Measurements from ENCODE around the gene ROR2. TPM values are rescaled to one million over a fixed set of nuclear protein-coding genes. Genes with fewer than 3 reads are reported as not detected.

Gene ROR2
- total RNA-seq, 1 experiment from 2014 or later, result 0.84 TPM

- H3K4me1 Mint-ChIP-seq (ENCODE audit: insufficient read depth, unreplicated experiment), result peaks cover 8% of the 10 kb centered on the region
- H3K27ac Mint-ChIP-seq (ENCODE audit: low read depth, unreplicated experiment), result no peak overlapping the region
- ChIA-PET CTCF (no interaction called here), POLR2A (no interaction called here)
- no peak overlapping the region for H3K4me3 Mint-ChIP-seq (ENCODE audit: unreplicated experiment)
- DNase-seq (ENCODE audit: unreplicated experiment), result no peak
- peaks cover 23% of the 10 kb centered on the region for H3K27me3 Mint-ChIP-seq (ENCODE audit: insufficient read depth, unreplicated experiment)
- intact Hi-C loops (cut with micrococcal nuclease), result no loop called here
- TF ChIP-seq, protein P1, sequence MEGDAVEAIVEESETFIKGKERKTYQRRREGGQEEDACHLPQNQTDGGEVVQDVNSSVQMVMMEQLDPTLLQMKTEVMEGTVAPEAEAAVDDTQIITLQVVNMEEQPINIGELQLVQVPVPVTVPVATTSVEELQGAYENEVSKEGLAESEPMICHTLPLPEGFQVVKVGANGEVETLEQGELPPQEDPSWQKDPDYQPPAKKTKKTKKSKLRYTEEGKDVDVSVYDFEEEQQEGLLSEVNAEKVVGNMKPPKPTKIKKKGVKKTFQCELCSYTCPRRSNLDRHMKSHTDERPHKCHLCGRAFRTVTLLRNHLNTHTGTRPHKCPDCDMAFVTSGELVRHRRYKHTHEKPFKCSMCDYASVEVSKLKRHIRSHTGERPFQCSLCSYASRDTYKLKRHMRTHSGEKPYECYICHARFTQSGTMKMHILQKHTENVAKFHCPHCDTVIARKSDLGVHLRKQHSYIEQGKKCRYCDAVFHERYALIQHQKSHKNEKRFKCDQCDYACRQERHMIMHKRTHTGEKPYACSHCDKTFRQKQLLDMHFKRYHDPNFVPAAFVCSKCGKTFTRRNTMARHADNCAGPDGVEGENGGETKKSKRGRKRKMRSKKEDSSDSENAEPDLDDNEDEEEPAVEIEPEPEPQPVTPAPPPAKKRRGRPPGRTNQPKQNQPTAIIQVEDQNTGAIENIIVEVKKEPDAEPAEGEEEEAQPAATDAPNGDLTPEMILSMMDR (IDR thresholded peaks at IDR 0.05; ENCODE audit: unreplicated experiment), result no peak
- BruUV-seq (replicated peaks), result no TSS peak
- no peaks in the 10 kb centered on the region for H3K9me3 Mint-ChIP-seq (ENCODE audit: unreplicated experiment)
- no peaks in the 10 kb centered on the region for H3K36me3 Mint-ChIP-seq (ENCODE audit: insufficient read depth, unreplicated experiment)
Measured at GRCh38 chr9:91820126-91820750, 129.8 kb downstream of the ROR2 start.

GRCh38 chr9:91818647-91819403, 131.2 kb downstream of the ROR2 start:
- H3K27me3 Mint-ChIP-seq (ENCODE audit: insufficient read depth, unreplicated experiment), result peaks cover 21% of the 10 kb centered on the region
- intact Hi-C loops (cut with micrococcal nuclease), result no loop called here
- no peak overlapping the region for H3K4me3 Mint-ChIP-seq (ENCODE audit: unreplicated experiment)
- H3K36me3 Mint-ChIP-seq (ENCODE audit: insufficient read depth, unreplicated experiment), result no peaks in the 10 kb centered on the region
- no TSS peak for BruUV-seq (replicated peaks)
- ChIA-PET POLR2A (no interaction called here), CTCF (no interaction called here)
- H3K9me3 Mint-ChIP-seq (ENCODE audit: unreplicated experiment), result no peaks in the 10 kb centered on the region
- H3K4me1 Mint-ChIP-seq (ENCODE audit: insufficient read depth, unreplicated experiment), result peaks cover 7% of the 10 kb centered on the region
- no peak overlapping the region for H3K27ac Mint-ChIP-seq (ENCODE audit: low read depth, unreplicated experiment)
- no peak for DNase-seq (ENCODE audit: unreplicated experiment)
- TF ChIP-seq, protein P1 (IDR thresholded peaks at IDR 0.05; ENCODE audit: unreplicated experiment), result no peak

DNA sequence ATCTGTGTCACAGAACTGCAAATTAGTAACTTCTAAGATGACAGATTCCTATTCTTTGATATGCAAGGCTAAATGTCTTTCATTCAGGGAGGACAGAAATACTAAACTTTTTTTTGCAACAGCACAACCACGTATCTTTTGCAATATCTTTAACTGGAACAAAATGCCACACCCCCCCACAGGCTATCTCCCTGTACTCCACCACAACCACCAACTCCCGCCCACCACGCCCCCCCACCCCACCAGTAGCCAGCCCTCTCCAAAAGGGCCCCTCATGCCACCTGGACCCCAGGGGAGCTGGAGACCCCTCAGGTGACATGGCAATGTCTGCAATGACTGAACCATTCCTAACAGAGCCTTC, 131.8 kb downstream of the ROR2 start:
- intact Hi-C loops (cut with micrococcal nuclease), result no loop called here
- H3K36me3 Mint-ChIP-seq (ENCODE audit: insufficient read depth, unreplicated experiment), result no peaks in the 10 kb centered on the region
- H3K4me1 Mint-ChIP-seq (ENCODE audit: insufficient read depth, unreplicated experiment), result peaks cover 7% of the 10 kb centered on the region
- no peak overlapping the region for H3K27ac Mint-ChIP-seq (ENCODE audit: low read depth, unreplicated experiment)
- H3K9me3 Mint-ChIP-seq (ENCODE audit: unreplicated experiment), result no peaks in the 10 kb centered on the region
- no TSS peak for BruUV-seq (replicated peaks)
- ChIA-PET POLR2A (no interaction called here), CTCF (interaction anchor here (0.8 kb wide), 1 partner anchor 9 kb away, joined by 4 read pairs; no protein-coding TSS in a partner anchor)
- peaks cover 21% of the 10 kb centered on the region for H3K27me3 Mint-ChIP-seq (ENCODE audit: insufficient read depth, unreplicated experiment)
- no peak overlapping the region for H3K4me3 Mint-ChIP-seq (ENCODE audit: unreplicated experiment)
- no peak for DNase-seq (ENCODE audit: unreplicated experiment)
- TF ChIP-seq, protein P1 (IDR thresholded peaks at IDR 0.05; ENCODE audit: unreplicated experiment), result no peak

GRCh38 chr9:91817493-91818224, 132.4 kb downstream of the ROR2 start:
- H3K4me1 Mint-ChIP-seq (ENCODE audit: insufficient read depth, unreplicated experiment), result peaks cover 7% of the 10 kb centered on the region
- TF ChIP-seq, protein P1 (IDR thresholded peaks at IDR 0.05; ENCODE audit: unreplicated experiment), result no peak
- ChIA-PET POLR2A (interaction anchor here (0.6 kb wide), 1 partner anchor 48 kb away, joined by 3 read pairs; no protein-coding TSS in a partner anchor), CTCF (interaction anchor here (0.7 to 0.8 kb wide), 2 partner anchors 8 to 10 kb away, joined by 4 read pairs; no protein-coding TSS in a partner anchor)
- intact Hi-C loops (cut with micrococcal nuclease), result no loop called here
- H3K4me3 Mint-ChIP-seq (ENCODE audit: unreplicated experiment), result no peak overlapping the region
- no peaks in the 10 kb centered on the region for H3K36me3 Mint-ChIP-seq (ENCODE audit: insufficient read depth, unreplicated experiment)
- peaks cover 15% of the 10 kb centered on the region for H3K27me3 Mint-ChIP-seq (ENCODE audit: insufficient read depth, unreplicated experiment)
- BruUV-seq (replicated peaks), result no TSS peak
- no peaks in the 10 kb centered on the region for H3K9me3 Mint-ChIP-seq (ENCODE audit: unreplicated experiment)
- DNase-seq (ENCODE audit: unreplicated experiment), result peak; percentile 92
- no peak overlapping the region for H3K27ac Mint-ChIP-seq (ENCODE audit: low read depth, unreplicated experiment)
